Medulla oblongata (tissue), 1 donor: ENCODE measurements around the gene ABHD17B.

Experiments used
- DNase-seq: peaks from one replicate; pipeline ENCODE4 v3.0.0-alpha.2; 2015; ENCODE audit errors: extremely low spot score

ABHD17B gene

GRCh38 chr9:71821405-71821804, 89.6 kb downstream of the ABHD17B start:
- DNase-seq = no peak

- DNase-seq = no peak
Measured at GRCh38 chr9:71820403-71820921, 90.5 kb downstream of the ABHD17B start.

DNA sequence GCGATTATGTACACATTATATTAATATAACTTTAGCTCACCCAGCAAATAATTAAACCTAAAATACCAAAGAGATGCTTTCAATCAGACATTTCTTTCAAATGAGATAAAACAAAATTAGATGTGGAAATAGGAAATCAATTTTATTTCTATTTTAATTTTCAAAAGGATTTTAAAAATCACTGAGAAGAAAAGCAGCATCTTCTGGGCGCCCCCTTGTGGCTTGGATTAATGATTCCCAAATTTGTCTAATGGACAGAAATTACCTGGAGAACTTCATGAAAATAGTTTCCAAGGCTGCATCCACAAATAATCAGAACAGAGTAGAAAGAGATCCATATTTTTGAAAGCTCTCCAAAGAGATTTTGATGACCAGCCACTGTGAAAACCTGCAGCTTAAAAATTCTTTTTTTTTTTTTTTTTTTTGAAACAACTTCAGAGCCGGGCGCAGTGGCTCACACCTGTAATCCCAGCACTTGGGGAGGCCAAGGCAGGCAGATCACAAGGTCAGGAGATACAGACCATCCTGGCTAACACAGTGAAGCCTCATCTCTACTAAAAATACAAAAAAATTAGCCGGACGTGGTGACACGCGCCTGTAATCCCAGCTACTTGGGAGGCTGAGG, 91.8 kb downstream of the ABHD17B start:
- DNase-seq = peak; percentile 51

DNA sequence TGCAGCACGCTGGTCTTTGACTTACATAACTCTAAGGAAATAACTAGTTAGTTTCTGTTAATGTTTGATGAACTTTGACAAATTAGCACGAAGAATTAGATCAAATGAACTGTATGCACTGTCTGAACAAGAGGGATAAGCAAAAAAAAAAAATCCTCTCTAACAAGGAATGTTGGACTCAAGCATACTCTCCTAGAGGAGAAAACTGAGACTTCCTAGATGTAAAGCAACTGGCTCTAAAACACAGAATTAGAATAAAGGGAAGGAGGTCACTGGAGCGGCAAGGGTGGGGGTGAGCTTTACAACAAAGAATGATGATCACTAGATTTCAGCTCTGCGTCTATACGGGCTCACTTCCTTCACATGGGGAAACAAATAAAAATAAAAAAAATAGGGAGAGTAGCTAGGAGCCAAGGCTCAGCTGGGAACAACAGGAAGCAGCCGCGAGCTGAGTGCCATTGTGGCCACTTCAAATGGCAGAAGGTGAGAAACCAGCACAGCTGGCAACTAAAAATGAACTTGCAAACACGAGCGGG, 94.0 kb downstream of the ABHD17B start:
- DNase-seq = no peak
